ENCODE measurements around the gene KIF1B. TPM values are rescaled to one million over a fixed set of nuclear protein-coding genes. Genes with fewer than 3 reads are reported as not detected.

The KIF1B gene
- total RNA-seq, 1 experiment from 2014 or later = 33.0 TPM

DNA sequence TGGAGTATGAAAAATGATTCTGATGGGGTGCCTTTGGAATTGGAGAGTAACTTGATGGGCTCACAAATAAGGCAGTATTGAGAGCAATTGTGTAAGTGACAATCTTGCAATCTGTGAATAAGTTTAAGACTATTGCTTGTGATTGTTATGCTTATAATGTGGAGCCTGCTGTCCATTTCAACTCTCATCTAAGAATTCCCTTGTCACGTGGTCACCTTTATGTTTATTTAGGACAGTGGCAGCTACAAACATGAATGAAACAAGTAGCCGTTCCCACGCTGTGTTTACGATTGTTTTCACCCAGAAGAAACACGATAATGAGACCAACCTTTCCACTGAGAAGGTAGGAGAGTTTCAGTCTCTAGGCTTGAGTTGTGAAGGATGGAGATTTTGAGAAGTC, 57.6 kb downstream of the KIF1B start:
- TF ChIP-seq, protein P1, sequence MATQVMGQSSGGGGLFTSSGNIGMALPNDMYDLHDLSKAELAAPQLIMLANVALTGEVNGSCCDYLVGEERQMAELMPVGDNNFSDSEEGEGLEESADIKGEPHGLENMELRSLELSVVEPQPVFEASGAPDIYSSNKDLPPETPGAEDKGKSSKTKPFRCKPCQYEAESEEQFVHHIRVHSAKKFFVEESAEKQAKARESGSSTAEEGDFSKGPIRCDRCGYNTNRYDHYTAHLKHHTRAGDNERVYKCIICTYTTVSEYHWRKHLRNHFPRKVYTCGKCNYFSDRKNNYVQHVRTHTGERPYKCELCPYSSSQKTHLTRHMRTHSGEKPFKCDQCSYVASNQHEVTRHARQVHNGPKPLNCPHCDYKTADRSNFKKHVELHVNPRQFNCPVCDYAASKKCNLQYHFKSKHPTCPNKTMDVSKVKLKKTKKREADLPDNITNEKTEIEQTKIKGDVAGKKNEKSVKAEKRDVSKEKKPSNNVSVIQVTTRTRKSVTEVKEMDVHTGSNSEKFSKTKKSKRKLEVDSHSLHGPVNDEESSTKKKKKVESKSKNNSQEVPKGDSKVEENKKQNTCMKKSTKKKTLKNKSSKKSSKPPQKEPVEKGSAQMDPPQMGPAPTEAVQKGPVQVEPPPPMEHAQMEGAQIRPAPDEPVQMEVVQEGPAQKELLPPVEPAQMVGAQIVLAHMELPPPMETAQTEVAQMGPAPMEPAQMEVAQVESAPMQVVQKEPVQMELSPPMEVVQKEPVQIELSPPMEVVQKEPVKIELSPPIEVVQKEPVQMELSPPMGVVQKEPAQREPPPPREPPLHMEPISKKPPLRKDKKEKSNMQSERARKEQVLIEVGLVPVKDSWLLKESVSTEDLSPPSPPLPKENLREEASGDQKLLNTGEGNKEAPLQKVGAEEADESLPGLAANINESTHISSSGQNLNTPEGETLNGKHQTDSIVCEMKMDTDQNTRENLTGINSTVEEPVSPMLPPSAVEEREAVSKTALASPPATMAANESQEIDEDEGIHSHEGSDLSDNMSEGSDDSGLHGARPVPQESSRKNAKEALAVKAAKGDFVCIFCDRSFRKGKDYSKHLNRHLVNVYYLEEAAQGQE (IDR thresholded peaks at IDR 0.05; ENCODE audit: insufficient read depth in 1 of 2, low read depth in 2 of 2, low read length in 1 of 2) = no peak
- TF ChIP-seq POLR2AphosphoS5 (IDR thresholded peaks at IDR 0.05; ENCODE audit: low read depth, low read length) (no peak), TCF7L2 (IDR thresholded peaks at IDR 0.05; ENCODE audit: low read depth, low read length) (no peak), SIN3A (IDR thresholded peaks at IDR 0.05; ENCODE audit: borderline replicate concordance, insufficient read depth, low read depth, low read length) (no peak)
- TF ChIP-seq, protein P2, sequence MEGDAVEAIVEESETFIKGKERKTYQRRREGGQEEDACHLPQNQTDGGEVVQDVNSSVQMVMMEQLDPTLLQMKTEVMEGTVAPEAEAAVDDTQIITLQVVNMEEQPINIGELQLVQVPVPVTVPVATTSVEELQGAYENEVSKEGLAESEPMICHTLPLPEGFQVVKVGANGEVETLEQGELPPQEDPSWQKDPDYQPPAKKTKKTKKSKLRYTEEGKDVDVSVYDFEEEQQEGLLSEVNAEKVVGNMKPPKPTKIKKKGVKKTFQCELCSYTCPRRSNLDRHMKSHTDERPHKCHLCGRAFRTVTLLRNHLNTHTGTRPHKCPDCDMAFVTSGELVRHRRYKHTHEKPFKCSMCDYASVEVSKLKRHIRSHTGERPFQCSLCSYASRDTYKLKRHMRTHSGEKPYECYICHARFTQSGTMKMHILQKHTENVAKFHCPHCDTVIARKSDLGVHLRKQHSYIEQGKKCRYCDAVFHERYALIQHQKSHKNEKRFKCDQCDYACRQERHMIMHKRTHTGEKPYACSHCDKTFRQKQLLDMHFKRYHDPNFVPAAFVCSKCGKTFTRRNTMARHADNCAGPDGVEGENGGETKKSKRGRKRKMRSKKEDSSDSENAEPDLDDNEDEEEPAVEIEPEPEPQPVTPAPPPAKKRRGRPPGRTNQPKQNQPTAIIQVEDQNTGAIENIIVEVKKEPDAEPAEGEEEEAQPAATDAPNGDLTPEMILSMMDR (IDR thresholded peaks at IDR 0.05) = no peak
- DNase-seq (ENCODE audit: low read depth, low spot score) (no peak), ATAC-seq (no peak)
- ChIA-PET POLR2A (no interaction called here), CTCF (no interaction called here)
- 0 out of 2 replicates have a peak, but pooled peaks cover 3% of the 10 kb centered on the region for H3K36me3 ChIP-seq (ENCODE audit: control insufficient read depth, insufficient read depth, low read length)
- H3K27ac ChIP-seq (ENCODE audit: low read length) = no peak overlapping the region
- BruUV-seq (replicated peaks) = no TSS peak
- in situ Hi-C loops (cut with HindIII; ENCODE audit: low pct_unique_long_range_greater_than_20kb, low sequenced_read_pairs) (no loop called here), intact Hi-C loops (cut with micrococcal nuclease; ENCODE audit: unreplicated experiment) (no loop called here)
- H3K27me3 ChIP-seq (ENCODE audit: control insufficient read depth, insufficient read depth, low read length) = no peaks in the 10 kb centered on the region
- no peaks in the 10 kb centered on the region for H3K9me3 ChIP-seq (ENCODE audit: control insufficient read depth, insufficient read depth, low read depth, low read length)
- H3K4me3 ChIP-seq (ENCODE audit: low read depth in 2 of 2, low read length in 2 of 2) = no peak overlapping the region
- H3K4me1 ChIP-seq (ENCODE audit: control insufficient read depth, insufficient read depth, low read length) = no peaks in the 10 kb centered on the region

DNA sequence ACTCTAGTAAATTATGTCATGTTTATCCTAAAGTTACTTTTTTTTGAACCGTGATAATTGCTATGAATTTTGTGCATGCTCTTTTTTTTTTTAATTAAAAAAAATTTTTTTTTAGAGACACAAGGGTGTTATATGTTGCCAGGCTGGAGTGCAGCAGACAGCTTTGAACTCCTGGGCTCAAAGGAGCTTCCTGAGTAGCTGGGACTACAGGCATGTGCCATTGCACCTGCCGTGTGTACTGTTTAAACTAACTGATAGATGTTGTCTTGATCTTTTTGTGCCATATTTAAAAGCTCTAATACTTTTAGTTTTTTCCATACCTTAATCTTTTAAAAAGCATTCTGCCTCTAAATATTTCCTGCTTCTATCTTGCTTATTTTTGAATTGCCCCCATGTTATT, 60.7 kb downstream of the KIF1B start:
- POLR2A ChIA-PET = interaction anchor here (0.7 kb wide), 1 partner anchor 61 kb away, joined by 3 read pairs; no protein-coding TSS in a partner anchor
- TF ChIP-seq, protein P1 (IDR thresholded peaks at IDR 0.05; ENCODE audit: insufficient read depth in 1 of 2, low read depth in 2 of 2, low read length in 1 of 2) = no peak
- TF ChIP-seq, protein P2 (IDR thresholded peaks at IDR 0.05) = no peak
- TF ChIP-seq SIN3A (IDR thresholded peaks at IDR 0.05; ENCODE audit: borderline replicate concordance, insufficient read depth, low read depth, low read length) (no peak), TCF7L2 (IDR thresholded peaks at IDR 0.05; ENCODE audit: low read depth, low read length) (no peak), POLR2AphosphoS5 (IDR thresholded peaks at IDR 0.05; ENCODE audit: low read depth, low read length) (no peak)
- H3K27me3 ChIP-seq (ENCODE audit: control insufficient read depth, insufficient read depth, low read length) = no peaks in the 10 kb centered on the region

More for the DNA sequence above, 60.7 kb downstream of the KIF1B start:
- CTCF ChIA-PET = interaction anchor here (0.8 kb wide), 1 partner anchor 61 kb away, joined by 5 read pairs; the partner anchor contains the start of gene KIF1B
- in situ Hi-C loops (cut with HindIII; ENCODE audit: low pct_unique_long_range_greater_than_20kb, low sequenced_read_pairs) (no loop called here), intact Hi-C loops (cut with micrococcal nuclease; ENCODE audit: unreplicated experiment) (no loop called here)
- H3K9me3 ChIP-seq (ENCODE audit: control insufficient read depth, insufficient read depth, low read depth, low read length) = no peaks in the 10 kb centered on the region
- DNase-seq (ENCODE audit: low read depth, low spot score) = no peak
- no peak overlapping the region for H3K27ac ChIP-seq (ENCODE audit: low read length)
- H3K36me3 ChIP-seq (ENCODE audit: control insufficient read depth, insufficient read depth, low read length) = no peaks in the 10 kb centered on the region
- no TSS peak for BruUV-seq (replicated peaks)
- ATAC-seq = no peak
- H3K4me1 ChIP-seq (ENCODE audit: control insufficient read depth, insufficient read depth, low read length) = no peaks in the 10 kb centered on the region
- no peak overlapping the region for H3K4me3 ChIP-seq (ENCODE audit: low read depth in 2 of 2, low read length in 2 of 2)

All from Panc1 (cell line).